AG08396 (cell line): ENCODE results near the gene ARRDC4.

Experiments
- DNase-seq: peaks from one replicate; pipeline ENCODE4 v3.0.0; 2012; ENCODE audit warnings: low spot score, mixed read lengths

Gene ARRDC4, protein sequence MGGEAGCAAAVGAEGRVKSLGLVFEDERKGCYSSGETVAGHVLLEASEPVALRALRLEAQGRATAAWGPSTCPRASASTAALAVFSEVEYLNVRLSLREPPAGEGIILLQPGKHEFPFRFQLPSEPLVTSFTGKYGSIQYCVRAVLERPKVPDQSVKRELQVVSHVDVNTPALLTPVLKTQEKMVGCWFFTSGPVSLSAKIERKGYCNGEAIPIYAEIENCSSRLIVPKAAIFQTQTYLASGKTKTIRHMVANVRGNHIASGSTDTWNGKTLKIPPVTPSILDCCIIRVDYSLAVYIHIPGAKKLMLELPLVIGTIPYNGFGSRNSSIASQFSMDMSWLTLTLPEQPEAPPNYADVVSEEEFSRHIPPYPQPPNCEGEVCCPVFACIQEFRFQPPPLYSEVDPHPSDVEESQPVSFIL

DNA sequence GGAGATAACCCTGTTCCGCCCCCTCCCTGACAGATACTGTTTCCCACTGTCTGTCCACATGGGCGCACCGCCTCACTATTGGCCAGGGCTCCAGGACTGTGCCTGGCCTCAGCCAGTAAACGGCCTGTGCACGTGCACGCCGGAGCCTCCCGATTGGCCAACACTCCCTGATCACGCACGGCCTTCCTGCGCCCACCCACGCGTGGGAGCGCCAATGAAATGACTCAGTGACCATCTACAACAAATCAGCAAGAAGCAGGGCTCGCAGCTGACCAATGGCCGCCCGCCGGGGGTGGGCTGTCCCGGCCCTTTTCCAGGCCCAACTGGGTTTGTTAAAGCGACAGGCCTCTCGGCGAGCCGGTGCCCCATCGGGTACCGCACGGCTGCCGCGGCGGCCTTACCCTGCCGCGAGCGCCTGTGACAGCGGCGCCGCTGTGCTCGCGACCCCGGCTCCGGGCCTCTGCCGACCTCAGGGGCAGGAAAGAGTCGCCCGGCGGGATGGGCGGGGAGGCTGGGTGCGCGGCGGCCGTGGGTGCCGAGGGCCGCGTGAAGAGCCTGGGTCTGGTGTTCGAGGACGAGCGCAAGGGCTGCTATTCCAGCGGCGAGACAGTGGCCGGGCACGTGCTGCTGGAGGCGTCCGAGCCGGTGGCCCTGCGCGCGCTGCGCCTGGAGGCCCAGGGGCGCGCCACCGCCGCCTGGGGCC is at the start of gene ARRDC4:
TSS of gene ARRDC4 (plus strand) at position 340 of the 703 bp plus-strand sequence. CDS start at position 499, 159 bp downstream.
- peak; percentile 96 for DNase-seq

DNA sequence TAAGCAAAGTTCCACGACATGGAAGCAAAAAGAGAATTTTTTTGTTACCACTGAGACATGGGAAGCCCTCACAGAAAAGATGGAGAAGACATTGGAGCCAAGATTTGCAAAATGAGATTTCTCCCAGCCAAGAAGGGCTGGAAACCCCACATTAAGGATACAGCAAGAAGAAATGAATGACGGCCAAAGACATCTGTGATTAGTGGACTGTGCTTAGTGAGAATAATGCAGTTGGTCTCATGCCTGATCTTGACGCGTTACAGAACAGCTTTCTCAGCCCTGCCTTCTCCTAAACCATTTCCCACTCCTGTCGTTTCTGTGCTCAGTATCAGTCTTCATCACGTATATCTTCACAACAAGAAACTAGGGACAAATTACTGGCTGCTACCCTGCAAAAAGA is 45.8 kb upstream of the ARRDC4 start:
- DNase-seq: no peak

DNA sequence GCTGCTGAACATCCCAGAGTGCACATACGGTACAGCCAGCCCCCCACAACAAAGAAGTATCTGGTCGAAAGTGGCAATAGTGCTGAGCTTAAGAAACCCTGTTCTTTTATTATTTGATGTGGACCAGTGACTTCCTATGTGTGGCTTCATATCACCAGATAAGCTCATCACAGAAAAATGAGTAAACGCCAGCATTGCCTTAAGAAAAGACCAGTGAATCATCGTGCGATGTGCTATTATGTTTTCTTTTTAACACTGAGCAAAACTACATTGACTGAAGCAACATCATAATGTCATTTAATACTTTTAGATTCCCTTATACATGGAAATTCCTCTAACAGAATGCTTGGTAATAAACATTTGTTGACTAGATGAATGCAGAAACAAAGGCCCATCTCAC is 45.2 kb upstream of the ARRDC4 start:
- no peak for DNase-seq

DNA sequence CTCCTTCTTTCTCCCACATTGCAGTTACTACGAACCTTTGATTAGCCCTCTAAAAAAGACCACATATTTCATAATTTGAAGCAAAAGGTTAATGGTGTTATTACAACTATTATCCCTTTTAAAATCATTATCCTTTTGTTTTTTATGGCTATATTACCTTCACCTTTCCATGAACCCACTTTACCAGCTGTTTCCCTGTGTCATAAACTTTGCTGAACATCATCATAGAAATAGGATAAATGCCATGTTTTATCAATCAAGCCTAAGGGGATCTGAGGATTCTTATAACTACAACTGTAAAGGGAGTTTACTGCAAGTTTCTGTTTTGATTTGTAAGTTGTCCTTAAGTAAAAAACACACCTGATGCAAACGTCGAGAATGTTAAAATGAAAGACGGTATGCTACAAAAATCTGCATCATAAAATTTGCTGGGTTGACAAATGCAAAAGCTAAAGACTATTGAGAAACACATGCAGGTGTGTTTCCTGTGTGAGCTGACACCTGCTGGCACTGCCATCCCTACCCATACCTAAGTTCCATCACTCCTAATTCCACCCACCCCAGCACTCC is 39.1 kb upstream of the ARRDC4 start:
- DNase-seq: no peak

DNA sequence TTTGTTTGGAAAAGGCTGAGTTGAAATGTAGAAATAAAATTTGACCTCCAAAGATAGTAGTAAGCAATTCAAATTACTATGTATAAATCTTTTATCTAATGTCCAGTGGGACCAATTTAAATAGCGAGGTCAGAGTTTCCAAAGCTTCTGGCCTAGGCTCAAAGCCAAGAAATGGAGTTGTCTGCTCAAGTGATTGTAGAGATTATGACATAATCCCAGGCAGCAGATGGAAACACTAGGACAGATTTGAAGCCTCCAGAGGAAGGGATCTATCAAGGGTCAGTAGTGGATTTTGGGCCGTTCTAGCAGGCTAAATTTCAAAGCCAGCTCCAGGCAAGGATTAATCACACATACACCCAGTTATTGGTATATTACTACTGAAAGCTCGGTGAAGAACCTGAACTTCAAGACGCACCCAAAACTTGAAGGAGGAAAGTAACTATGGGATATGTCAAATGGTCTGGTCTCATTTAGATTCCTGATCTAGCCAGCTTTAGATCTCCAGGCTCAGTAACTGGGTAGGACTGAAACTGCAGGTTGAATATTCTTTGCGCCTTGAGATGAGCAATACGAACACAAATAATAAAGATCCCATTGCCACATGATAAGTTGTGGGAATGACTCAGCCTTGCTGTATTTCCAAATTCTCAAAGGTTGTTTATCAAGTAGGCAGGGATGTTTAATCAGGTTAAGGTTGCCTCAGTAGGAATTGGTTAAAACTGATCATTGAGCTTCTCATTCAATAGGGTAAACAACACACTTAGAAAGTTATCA is 30.9 kb upstream of the ARRDC4 start:
- DNase-seq: no peak

DNA sequence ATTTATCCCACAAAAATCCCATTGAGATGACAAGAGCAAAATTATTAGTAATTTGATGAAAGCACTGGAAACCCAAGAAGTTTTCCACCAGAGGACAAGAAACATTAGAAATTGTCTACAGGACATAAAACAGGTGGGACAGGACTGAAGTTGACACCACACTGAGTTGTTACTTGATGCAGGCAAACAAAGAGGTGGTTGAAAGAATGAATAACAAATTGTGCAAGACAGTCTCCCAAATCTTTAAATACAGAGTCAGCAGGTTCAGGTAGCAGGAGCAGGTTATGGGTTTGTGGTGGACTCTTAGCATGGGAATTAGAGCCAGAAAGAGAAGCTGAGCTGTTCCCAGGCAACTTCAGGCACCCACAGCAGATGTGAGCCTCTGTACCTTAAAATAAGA is 30.3 kb upstream of the ARRDC4 start:
- no peak for DNase-seq

DNA sequence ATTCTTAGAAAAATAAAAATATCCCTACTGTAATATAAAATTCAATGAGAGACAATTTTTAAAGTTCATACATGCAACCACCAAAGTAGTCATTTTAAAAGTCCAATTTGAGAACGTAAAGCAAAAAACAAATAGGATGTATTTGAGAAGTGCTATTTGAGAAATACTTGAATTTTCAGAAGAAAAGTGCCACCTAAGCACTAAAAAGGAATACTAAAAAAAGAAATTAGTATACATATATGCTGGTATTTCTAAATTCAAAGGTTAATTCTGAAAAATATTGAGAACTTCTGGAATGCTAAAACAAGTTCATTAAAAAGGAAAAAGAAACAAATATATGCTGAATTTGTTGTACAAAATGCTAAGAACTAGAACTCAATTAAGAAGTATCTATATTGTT is 29.2 kb upstream of the ARRDC4 start:
- DNase-seq: no peak

DNA sequence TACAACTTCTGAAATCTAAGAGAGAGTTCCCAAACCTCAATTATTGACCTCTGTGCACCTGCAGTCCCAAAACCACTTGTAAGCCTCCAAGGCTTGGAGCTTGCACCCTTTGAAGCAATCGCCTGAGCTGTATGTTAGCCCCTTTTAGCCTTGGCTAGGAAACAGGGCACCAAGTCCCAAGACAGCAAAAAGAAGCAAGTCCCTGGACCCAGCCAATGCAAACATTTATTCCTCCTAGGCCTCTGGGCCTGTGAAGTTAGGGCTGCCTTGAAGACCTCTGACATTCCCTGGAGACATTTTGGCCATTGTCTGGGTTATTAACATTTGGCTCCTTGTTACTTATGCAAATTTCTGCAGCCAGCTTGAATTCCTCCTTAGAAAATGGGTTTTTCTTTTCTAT is 26.9 kb upstream of the ARRDC4 start:
- no peak for DNase-seq

DNA sequence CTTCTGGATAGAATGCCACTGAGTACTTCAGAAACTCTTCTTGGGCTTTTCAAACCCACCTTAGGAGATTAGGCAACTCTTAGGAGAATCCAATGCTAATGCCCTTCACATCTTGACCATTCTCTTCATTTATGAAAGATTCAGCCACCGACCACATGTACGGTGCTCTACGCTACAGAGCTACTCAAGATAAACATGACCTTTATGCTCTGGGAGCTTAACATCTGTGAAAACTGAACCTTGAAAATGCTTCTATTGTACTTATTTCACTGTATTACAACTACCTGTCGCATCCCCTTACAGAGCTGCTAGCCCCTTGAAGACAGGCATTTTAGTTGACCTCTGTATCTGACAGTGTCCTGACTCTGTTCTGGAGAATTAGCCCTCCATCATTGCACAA is 19.5 kb upstream of the ARRDC4 start:
- no peak for DNase-seq

DNA sequence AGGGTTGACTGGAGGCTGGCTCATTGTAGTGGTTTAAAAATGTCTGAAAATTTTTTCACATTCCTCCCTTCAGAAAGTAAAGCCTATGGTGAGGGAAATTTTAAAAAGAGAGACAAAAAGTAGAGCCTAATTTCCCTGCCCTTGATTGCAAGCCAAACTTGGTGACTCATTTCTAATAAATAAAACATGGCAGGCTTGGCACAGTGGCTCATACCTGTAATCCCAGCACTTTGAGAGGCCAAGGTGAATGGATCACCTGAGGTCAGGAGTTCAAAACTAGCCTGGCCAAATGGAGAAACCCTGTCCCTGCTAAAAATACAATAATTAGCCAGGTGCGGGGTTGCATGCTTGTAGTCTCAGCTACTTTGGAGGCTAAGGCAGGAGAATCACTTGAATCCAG is 18.9 kb upstream of the ARRDC4 start:
- DNase-seq: no peak

DNA sequence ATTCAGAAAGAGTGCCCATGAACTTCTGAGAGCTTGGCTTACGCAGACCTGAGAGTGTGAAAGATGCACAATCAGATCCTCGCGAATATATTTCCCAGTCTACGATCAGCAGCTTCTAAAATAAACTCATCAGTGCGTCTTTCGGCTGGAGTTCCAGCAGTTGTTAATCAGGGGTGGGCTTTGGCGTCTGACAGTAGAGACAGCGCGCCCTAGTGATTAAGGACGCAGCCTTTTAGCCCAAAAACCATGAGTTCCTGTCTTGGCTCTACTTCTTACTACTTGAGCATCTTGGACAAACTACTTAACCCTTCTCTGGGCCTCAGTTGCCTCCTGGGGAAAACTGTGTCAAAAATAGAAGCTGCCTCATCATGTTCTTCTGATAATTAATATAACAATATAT is 15.8 kb upstream of the ARRDC4 start:
- DNase-seq: no peak

DNA sequence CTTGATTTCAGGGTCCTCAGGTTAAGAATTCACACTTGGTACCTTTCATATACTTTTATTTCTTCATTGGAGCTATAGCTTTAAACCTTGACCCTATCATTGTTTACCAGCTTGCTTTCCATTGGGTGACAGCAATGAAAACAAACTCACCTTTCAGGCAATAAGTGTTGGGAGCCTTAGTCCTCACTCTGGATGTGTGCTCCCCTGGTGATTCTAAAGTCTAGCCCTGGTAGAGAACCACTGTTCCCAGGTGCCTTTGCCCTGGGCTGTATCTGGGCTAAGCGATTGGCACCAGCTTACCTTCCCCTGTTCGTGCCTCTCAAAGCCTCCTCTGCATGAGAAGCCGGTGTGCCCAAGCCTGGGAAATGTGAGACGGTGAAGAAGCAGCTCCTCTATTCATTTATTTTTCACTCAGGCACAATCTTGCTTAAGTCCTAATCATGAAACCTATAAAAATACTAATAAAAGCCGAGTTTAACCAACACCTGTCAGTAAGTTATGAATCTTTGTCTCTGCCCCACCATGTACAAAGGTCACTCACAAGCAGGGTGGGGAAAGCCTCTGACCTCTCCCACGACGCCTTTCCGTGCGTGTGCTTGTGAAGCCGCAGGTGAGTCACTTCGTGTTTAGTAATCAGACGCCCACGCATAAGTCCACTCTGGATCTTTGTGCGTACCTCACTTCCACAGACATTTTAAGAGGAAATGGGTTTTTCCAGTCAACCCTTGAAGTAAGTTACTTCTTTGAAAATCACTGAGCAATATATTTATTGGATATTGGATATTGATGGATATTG is 12.8 kb upstream of the ARRDC4 start:
- DNase-seq: no peak

DNA sequence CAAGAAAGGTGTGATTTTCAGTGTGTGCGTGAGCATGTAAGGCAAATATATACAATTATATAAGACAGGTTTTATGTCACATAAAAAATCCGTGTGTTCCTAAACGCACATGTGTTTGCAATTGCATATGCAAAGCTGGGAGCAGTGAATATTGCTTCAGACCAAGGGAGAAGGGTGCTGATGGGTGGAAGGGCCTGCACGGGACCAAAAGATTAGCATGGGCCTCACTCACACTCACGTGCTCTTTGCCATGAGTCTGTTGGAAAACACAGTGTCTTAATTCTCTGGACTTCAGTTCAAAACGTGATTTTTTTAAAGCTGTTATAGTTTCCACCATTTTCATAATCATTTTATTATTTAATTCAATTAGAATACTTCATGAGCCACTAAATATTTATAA is 7.2 kb upstream of the ARRDC4 start:
- no peak for DNase-seq

DNA sequence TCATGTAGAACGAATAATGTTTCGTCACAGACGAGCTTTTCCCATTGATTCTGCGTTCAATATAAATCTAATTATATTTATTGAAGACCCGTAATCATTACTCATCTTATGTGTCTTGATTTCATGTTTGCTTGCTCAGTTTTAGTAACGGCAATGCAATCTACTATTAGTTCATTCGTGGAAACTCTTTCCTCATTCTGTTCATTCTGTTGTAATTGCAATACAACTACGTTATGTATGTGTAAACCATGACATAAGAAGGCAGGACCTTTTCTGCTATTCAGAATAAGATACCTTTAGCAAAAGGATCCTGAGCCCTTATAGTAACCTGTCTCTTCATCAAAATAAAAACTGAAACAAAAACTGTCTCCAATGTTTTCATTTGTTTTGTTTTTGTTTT is 6.8 kb upstream of the ARRDC4 start:
- DNase-seq: no peak

DNA sequence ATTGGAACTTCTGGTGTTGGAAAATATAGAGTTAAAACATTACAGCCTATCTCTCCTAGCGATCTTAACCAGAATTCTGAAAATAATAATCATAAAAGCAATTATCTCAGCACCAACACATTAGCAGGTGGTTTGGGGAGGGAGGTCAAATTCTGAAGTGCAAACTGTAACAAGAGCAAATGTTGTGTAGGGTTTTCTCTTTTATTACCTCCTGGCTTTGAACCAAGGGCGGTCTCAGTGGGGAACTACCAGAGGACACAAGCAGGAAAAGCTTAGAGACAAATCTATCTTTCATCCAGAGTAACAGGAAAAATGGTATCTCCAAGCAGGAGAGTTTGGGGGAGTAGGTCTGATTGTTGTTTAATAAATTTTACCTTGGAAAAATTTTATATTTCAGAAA is 5.5 kb upstream of the ARRDC4 start:
- no peak for DNase-seq

DNA sequence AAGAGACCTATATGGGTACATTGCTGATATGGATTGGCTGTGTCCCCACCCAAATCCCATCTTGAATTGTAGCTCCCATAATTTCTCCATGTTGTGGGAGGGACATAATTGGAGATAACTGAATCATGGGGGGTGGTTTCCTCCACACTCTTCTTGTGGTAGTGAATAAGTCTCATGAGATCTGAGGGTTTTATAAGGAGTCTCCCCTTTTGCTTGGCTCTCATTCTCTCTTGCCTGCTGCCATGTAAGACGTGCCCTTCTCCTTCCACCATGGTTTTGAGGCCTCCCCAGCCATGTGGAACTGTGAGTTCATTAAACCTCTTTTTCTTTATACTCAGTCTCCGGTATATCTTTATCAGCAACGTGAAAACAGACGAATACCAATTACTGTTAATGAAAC is 5.0 kb upstream of the ARRDC4 start:
- no peak for DNase-seq

DNA sequence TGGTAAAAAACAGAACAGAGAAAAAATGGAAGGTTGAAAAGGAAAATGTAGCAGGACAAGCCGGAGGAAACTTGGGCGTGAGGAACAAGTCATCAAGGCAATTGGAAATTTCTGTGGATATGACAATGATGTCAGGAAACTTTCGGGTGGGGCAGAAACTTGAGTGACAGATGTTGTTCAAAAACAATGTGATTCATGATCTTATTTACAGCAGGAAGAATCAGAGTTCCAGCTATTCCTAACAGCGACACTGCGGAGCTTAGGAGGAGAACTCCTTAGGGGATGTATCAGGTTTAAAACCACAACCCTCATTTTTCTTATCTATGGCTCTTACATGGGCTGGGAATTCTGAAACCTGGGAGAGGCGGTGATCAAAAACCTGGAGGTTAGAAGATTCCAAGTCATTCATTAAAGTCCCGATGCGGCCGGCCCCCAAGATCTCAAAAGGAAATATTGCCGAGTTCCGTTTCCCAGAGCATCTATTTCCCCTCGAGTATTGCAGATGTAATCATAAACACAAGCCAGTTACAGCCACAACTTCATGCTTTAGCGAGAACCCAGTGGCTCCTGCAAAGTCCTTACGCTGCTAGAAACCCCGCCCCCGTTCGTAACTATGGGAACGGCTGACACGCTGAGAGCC is 659 bp upstream of the ARRDC4 start:
- DNase-seq: no peak

DNA sequence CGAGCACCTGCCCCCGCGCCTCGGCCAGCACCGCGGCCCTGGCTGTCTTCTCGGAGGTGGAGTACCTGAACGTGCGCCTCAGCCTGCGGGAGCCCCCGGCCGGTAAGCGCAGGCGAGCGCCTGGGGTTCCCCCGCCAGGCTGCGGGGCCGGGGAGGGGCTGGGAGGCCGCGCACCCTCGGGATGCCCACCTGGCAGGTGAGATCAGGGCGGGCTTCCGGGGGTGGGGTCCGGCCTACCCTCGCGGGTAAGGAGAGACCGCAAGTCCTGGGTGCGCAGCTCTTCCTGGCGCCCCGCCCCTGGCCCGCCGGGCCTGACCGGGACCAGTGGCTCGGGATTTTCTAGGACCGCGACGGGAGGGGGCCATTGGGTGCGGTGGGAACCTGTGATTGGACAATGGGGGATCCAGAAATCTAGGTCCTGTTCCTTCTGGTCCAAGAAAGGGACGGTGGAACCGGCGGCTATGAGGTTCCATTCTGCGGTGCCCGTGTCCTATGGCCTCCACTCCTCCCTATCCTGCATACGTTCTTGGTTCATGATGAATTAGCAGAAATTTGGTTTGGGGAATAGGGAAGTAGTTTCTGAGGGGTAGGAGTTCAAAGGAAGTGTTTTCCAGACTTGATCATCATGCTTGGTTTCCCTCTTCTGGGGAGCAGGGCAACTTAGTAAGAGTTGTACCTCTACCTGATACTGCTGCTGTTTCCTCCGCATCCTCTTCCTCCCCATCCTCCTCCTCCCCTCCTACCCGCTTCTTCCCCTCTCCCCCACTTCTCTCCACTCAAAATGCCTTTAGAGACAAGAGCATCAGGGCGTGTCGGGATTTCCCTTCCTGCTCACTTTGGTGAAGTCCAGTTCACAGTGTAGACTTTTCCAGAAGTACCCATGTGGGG is 808 bp downstream of the ARRDC4 start:
- peak; percentile 39 for DNase-seq

DNA sequence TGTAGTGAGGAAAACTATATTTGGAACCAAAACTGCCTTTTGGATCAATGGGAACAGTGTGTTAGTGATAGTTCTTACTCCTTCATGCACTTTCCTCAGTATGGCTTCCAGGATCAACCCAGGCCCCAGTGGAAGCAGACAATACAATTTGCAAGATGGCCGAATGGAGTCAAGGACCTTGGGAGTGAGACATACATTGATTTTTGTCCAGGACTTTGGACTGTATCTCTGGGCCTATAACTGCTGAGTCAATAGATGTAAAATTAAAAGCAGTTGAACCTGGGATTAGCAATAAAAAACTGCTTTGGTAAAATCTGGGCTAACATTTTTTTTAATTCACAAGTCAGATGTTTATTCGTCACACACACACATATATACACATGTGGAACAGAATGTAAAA is 1.8 kb downstream of the ARRDC4 start:
- no peak for DNase-seq

DNA sequence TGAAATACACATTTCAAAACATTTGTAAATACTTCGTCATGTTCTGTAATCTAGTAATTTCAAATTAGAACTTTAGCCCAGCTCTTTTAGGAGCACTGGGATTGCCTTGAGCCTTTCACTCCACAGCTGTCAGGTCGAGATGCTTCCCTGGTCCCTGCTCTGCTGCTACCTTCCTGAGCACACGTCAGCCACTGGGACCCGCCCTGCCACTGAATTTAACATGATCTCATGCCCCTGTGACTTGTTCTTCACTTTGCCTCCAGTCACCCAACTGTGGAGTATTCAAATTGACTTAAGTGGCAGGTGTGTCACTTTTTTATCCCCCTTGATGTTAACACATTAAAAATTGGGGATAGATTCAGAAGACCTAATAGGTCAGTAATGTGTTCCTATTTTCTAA is 3.3 kb downstream of the ARRDC4 start:
- no peak for DNase-seq
